Liver (tissue), 9 donors: ENCODE results near the gene POLR2L. TPM values are rescaled to one million over a fixed set of nuclear protein-coding genes. Genes with fewer than 3 reads are reported as not detected.

Source experiments
- DNase-seq: peaks from one replicate; pipeline ENCODE4 v3.0.0-alpha.2; 2017; ENCODE audit warnings: low spot score
- H3K27ac ChIP-seq, 2 donors: one replicate each; pipeline ENCODE4 v1.7.0; 2013; ENCODE audit warnings: inconsistent platforms in 2 of 2, low read length in 2 of 2, control low read depth in 1 of 2, low read depth in 1 of 2, mild to moderate bottlenecking in 1 of 2
- H3K27me3 ChIP-seq, 4 donors: one replicate each; pipeline versions ENCODE4 v1.6.1 to v1.7.0; 2013; ENCODE audit warnings: low read length in 3 of 4, inconsistent platforms in 1 of 4, mild to moderate bottlenecking in 1 of 4, moderate library complexity in 1 of 4; ENCODE audit not compliant: control insufficient read depth in 4 of 4, insufficient read depth in 4 of 4
- H3K36me3 ChIP-seq, 4 donors: one replicate each; pipeline versions ENCODE4 v1.6.1 to v1.7.0; 2013; ENCODE audit warnings: low read length in 3 of 4, mild to moderate bottlenecking in 3 of 4, low read depth in 1 of 4, moderate library complexity in 1 of 4; ENCODE audit not compliant: control insufficient read depth in 4 of 4, insufficient read depth in 3 of 4
- H3K4me1 ChIP-seq, 4 donors: one replicate each; pipeline versions ENCODE4 v1.6.1 to v1.7.0; 2013; ENCODE audit warnings: low read length in 3 of 4, mild to moderate bottlenecking in 3 of 4, moderate library complexity in 1 of 4; ENCODE audit not compliant: control insufficient read depth in 4 of 4, insufficient read depth in 4 of 4
- H3K4me3 ChIP-seq, 3 donors: one replicate each; pipeline versions ENCODE4 v1.6.1 to v1.7.0; 2013; ENCODE audit warnings: low read length in 3 of 3, control low read depth in 1 of 3, low read depth in 1 of 3, mild to moderate bottlenecking in 1 of 3
- H3K9ac ChIP-seq, 2 donors: one replicate each; pipeline ENCODE4 v1.7.0; 2013; ENCODE audit warnings: low read length in 2 of 2, mild to moderate bottlenecking in 2 of 2, moderate library complexity in 2 of 2, control low read depth in 1 of 2, low read depth in 1 of 2
- H3K9me3 ChIP-seq, 4 donors: one replicate each; pipeline versions ENCODE4 v1.6.1 to v1.7.0; 2013; ENCODE audit warnings: low read length in 3 of 4; ENCODE audit not compliant: control insufficient read depth in 4 of 4
- EGR1 ChIP-seq, 2 donors: IDR thresholded peaks; 2 replicates each; pipeline ENCODE4 v1.6.1; 2016 to 2018; ENCODE audit warnings: antibody characterized with exemption in 2 of 2, low read depth in 2 of 2
- FOXA1 ChIP-seq: IDR thresholded peaks from 2 replicates; pipeline ENCODE4 v1.6.1; 2016; ENCODE audit warnings: antibody characterized with exemption
- HNF4A ChIP-seq, 2 donors: conservative IDR thresholded peaks; 2 replicates each; pipeline ENCODE4 v1.6.1; 2016; ENCODE audit warnings: antibody characterized with exemption in 2 of 2, mild to moderate bottlenecking in 2 of 2
- HNF4G ChIP-seq: IDR thresholded peaks from 2 replicates; pipeline ENCODE4 v1.6.1; 2016; ENCODE audit warnings: antibody characterized with exemption
- JUND ChIP-seq, 2 donors: IDR thresholded peaks; 2 replicates each; pipeline ENCODE4 v1.6.1; 2016; ENCODE audit warnings: antibody characterized with exemption in 2 of 2
- NR2F2 ChIP-seq: IDR thresholded peaks from 2 replicates; pipeline ENCODE4 v1.6.1; 2016; ENCODE audit warnings: antibody characterized with exemption
- RXRA ChIP-seq, 2 donors: IDR thresholded peaks; 2 replicates each; pipeline ENCODE4 v1.6.1; 2017 to 2018; ENCODE audit warnings: antibody characterized with exemption in 2 of 2, mild to moderate bottlenecking in 1 of 2
- SP1 ChIP-seq: IDR thresholded peaks from 2 replicates; pipeline ENCODE4 v1.6.1; 2018; ENCODE audit warnings: antibody characterized with exemption, mild to moderate bottlenecking
- TAF1 ChIP-seq: conservative IDR thresholded peaks from 2 replicates; pipeline ENCODE4 v1.6.1; 2016; ENCODE audit warnings: antibody characterized with exemption, mild to moderate bottlenecking
- YY1 ChIP-seq: IDR thresholded peaks from 2 replicates; pipeline ENCODE4 v1.6.1; 2016; ENCODE audit warnings: antibody characterized with exemption, mild to moderate bottlenecking
- WGBS: extraction: QIAGEN DNeasy Blood & Tissue Kit; methylation state at CpG from one replicate; pipeline ENCODE4 v1.1.7; 2013; 5-methylcytosine and 5-hydroxymethylcytosine counted together
- polyA plus RNA-seq, 2 donors: library from polyadenylated mRNA; stranded (reverse) in 1 of 2; unstranded in 1 of 2; fragments of 200-250 nt in 1 of 2; fragments of >200 nt in 1 of 2; fragmentation: Nextera tagmentation in 1 of 2; extraction: Ambion mirVana in 1 of 2; gene quantifications; one replicate each; pipeline versions ENCODE4 v1.2.1 to v1.2.3, GENCODE V29; 2013 to 2015
- total RNA-seq, 2 donors: library from RNA; depleted of rRNA; stranded (reverse); fragments of >200 nt; gene quantifications; one replicate each; pipeline ENCODE4 v1.2.3, GENCODE V29; 2014
- TF ChIP-seq, protein P1 (sequence below): IDR thresholded peaks from 2 replicates; pipeline ENCODE4 v1.6.1; 2016; ENCODE audit warnings: antibody characterized with exemption
- TF ChIP-seq, protein P2 (sequence below): fragments of 150-350 bp; IDR thresholded peaks from 2 replicates; pipeline ENCODE4 v1.5.1; 2017; ENCODE audit warnings: improper control_type of control experiment, low read depth, low read length; ENCODE audit not compliant: missing input control
- TF ChIP-seq, protein P3 (sequence below): IDR thresholded peaks from 2 replicates; pipeline ENCODE4 v1.6.1; 2016; ENCODE audit warnings: antibody characterized with exemption
- TF ChIP-seq, protein P4 (sequence below): IDR thresholded peaks from 2 replicates; pipeline ENCODE4 v1.6.1; 2016; ENCODE audit warnings: antibody characterized with exemption, mild to moderate bottlenecking
- donor health status: healthy.
- donor health status: healthy.
- donor health status: healthy.
- donor health status: healthy.
- donor health status: healthy.

POLR2L gene
- total and polyA plus RNA-seq, 4 donors = 28.1 to 230 (median 106) TPM

DNA sequence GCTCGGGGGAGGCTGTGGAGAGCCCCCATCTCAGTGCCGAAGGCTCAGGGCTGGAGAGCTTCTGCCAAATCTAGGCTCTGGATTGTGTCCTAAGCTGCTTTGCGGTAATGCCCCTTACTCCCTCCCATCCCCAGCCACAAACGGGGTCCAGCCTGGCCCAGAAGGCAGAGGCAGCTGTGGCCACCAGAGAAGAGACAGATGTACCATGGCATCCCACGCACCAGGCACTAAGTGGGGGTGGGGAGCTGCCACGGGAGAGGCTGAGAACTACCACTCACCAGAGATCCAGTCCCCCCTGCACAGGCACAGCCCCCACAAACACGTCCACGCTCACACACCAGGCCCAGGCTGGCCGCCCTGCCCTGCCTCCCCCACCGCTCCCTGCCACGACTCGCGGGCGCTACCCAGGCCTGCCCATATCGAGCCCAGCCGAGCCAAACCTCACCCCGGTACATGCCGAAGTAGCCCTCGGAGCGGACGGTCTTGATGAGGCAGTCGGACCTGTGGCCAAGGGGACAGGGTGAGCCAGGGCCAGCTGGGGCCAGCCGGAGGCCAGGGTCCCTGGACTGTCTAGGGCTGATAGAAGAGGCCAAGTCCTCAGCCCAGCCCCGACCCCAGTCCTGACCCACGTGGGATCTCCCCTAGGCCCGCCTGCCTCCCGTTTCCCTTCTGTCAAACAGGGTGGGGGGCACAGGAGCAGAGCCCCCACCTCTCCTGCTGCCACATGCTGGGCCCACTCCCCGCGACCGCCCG, 48.1 kb downstream of the POLR2L start (continued):
- TF ChIP-seq, protein P1, sequence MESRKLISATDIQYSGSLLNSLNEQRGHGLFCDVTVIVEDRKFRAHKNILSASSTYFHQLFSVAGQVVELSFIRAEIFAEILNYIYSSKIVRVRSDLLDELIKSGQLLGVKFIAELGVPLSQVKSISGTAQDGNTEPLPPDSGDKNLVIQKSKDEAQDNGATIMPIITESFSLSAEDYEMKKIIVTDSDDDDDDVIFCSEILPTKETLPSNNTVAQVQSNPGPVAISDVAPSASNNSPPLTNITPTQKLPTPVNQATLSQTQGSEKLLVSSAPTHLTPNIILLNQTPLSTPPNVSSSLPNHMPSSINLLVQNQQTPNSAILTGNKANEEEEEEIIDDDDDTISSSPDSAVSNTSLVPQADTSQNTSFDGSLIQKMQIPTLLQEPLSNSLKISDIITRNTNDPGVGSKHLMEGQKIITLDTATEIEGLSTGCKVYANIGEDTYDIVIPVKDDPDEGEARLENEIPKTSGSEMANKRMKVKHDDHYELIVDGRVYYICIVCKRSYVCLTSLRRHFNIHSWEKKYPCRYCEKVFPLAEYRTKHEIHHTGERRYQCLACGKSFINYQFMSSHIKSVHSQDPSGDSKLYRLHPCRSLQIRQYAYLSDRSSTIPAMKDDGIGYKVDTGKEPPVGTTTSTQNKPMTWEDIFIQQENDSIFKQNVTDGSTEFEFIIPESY = no peak

DNA sequence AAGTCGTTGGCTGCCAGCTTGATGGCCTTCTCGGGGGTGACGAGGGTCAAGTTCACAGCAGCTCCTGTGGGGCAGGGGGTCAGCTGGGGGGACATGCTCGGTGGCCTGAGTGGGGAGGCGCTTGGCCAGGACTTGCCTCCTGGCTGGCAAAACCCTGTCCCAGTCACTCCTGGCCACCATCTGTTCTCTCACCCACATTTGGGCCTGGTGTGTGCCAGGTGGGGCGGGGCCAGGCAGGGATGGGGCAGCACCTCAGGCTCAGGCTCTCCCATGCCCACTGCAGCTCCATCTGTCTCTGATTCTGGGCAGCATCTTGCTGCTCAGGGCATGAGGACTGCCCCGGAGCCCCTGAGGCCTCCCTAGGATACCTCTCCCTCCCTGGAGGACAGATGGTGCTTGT, 48.8 kb downstream of the POLR2L start:
- Histone ChIP-seq H3K9ac (no peak overlapping the region), H3K4me1 (peaks cover 11 to 47% (median 30%) of the 10 kb centered on the region in 4 donors), H3K36me3 (peaks cover 0 to 10% (median 5%) of the 10 kb centered on the region in 4 donors), H3K27ac (no peak overlapping the region), H3K4me3 (no peak overlapping the region), H3K9me3 (no peaks in the 10 kb centered on the region), H3K27me3 (no peaks in the 10 kb centered on the region)
- TF ChIP-seq EGR1 (IDR thresholded peaks at IDR 0.05; ENCODE audit: low read depth in 2 of 2) (no peak), JUND (IDR thresholded peaks at IDR 0.05) (no peak), HNF4A (conservative IDR thresholded peaks at IDR 0.05) (no peak)
- TF ChIP-seq, protein P2, sequence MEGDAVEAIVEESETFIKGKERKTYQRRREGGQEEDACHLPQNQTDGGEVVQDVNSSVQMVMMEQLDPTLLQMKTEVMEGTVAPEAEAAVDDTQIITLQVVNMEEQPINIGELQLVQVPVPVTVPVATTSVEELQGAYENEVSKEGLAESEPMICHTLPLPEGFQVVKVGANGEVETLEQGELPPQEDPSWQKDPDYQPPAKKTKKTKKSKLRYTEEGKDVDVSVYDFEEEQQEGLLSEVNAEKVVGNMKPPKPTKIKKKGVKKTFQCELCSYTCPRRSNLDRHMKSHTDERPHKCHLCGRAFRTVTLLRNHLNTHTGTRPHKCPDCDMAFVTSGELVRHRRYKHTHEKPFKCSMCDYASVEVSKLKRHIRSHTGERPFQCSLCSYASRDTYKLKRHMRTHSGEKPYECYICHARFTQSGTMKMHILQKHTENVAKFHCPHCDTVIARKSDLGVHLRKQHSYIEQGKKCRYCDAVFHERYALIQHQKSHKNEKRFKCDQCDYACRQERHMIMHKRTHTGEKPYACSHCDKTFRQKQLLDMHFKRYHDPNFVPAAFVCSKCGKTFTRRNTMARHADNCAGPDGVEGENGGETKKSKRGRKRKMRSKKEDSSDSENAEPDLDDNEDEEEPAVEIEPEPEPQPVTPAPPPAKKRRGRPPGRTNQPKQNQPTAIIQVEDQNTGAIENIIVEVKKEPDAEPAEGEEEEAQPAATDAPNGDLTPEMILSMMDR = no peak
- no peak for DNase-seq
- 83% methylated on average over 7 of the region's 7 CpGs for WGBS

DNA sequence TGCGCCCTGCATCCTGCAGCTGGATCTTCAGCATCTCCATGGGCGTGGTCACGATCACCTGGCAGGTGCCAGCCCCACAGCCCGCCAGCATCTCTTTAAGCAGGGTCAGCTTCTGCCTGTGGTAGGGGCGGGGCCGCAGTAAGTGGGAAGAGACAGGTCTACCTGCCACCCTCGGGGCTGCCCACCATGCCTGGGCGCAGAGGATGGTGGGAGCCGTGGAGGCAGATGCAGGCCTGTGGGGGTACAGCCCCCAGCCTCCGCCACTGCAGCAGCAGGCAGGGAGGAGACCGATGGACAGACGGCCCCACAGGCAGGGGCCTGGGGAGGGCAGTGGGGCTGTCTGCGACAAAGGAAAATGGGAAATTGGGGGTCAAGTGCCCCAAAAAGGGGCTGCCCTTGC, 49.5 kb downstream of the POLR2L start:
- DNase-seq = no peak
- no peaks in the 10 kb centered on the region for H3K9me3 ChIP-seq
- H3K4me3 ChIP-seq = no peak overlapping the region
- TF ChIP-seq JUND (IDR thresholded peaks at IDR 0.05) (no peak), TAF1 (no peak)
- TF ChIP-seq, protein P3, sequence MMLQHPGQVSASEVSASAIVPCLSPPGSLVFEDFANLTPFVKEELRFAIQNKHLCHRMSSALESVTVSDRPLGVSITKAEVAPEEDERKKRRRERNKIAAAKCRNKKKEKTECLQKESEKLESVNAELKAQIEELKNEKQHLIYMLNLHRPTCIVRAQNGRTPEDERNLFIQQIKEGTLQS = no peak
- H3K27me3 ChIP-seq = no peaks in the 10 kb centered on the region
- WGBS = 95% methylated on average over 13 of the region's 13 CpGs
- H3K9ac ChIP-seq = no peak overlapping the region
- no peak overlapping the region for H3K27ac ChIP-seq
- H3K4me1 ChIP-seq = peaks cover 7 to 41% (median 28%) of the 10 kb centered on the region in 4 donors
- H3K36me3 ChIP-seq = peaks cover 0 to 10% (median 5%) of the 10 kb centered on the region in 4 donors

DNA sequence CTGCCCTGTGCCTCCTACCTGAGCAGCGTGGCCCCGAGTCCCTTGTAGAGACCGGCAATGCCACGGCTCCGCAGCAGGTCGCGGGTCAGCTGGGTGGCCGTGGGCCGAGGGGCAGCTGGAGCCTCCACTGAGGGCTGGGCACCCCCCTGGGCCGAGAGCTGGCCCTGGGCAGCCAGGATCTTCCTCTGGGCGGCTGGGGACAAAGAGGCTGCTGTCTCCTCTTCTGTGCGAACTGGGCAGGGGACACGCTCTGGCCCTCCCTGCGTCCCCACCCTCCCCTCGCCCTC, 49.9 kb downstream of the POLR2L start:
- H3K27ac ChIP-seq = no peak overlapping the region
- H3K27me3 ChIP-seq = no peaks in the 10 kb centered on the region
- H3K9ac ChIP-seq = no peak overlapping the region
- WGBS = 97% methylated on average over 15 of the region's 15 CpGs
- peaks cover 0 to 10% (median 5%) of the 10 kb centered on the region in 4 donors for H3K36me3 ChIP-seq
- no peaks in the 10 kb centered on the region for H3K9me3 ChIP-seq
- DNase-seq = no peak
- no peak overlapping the region for H3K4me3 ChIP-seq
- H3K4me1 ChIP-seq = peaks cover 7 to 38% (median 26%) of the 10 kb centered on the region in 4 donors
- no peak for TF ChIP-seq HNF4G
- no peak for TF ChIP-seq SP1
- TF ChIP-seq RXRA (IDR thresholded peaks at IDR 0.05) = no peak
- TF ChIP-seq EGR1 (IDR thresholded peaks at IDR 0.05; ENCODE audit: low read depth in 2 of 2) = no peak
- no peak for TF ChIP-seq YY1
- no peak for TF ChIP-seq TAF1
- no peak for TF ChIP-seq FOXA1
- TF ChIP-seq, protein P4, sequence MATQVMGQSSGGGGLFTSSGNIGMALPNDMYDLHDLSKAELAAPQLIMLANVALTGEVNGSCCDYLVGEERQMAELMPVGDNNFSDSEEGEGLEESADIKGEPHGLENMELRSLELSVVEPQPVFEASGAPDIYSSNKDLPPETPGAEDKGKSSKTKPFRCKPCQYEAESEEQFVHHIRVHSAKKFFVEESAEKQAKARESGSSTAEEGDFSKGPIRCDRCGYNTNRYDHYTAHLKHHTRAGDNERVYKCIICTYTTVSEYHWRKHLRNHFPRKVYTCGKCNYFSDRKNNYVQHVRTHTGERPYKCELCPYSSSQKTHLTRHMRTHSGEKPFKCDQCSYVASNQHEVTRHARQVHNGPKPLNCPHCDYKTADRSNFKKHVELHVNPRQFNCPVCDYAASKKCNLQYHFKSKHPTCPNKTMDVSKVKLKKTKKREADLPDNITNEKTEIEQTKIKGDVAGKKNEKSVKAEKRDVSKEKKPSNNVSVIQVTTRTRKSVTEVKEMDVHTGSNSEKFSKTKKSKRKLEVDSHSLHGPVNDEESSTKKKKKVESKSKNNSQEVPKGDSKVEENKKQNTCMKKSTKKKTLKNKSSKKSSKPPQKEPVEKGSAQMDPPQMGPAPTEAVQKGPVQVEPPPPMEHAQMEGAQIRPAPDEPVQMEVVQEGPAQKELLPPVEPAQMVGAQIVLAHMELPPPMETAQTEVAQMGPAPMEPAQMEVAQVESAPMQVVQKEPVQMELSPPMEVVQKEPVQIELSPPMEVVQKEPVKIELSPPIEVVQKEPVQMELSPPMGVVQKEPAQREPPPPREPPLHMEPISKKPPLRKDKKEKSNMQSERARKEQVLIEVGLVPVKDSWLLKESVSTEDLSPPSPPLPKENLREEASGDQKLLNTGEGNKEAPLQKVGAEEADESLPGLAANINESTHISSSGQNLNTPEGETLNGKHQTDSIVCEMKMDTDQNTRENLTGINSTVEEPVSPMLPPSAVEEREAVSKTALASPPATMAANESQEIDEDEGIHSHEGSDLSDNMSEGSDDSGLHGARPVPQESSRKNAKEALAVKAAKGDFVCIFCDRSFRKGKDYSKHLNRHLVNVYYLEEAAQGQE = no peak
- TF ChIP-seq, protein P1 = no peak
- TF ChIP-seq HNF4A (conservative IDR thresholded peaks at IDR 0.05) = no peak
- TF ChIP-seq NR2F2 = no peak
- TF ChIP-seq, protein P3 = no peak
- no peak for TF ChIP-seq JUND (IDR thresholded peaks at IDR 0.05)
